TTC549 (cell line): ENCODE data around the gene SPINK4.

Experiments used
- FAIRE-seq: peaks from 2 replicates; lab custom pipeline; 2012; peaks lifted over from hg19 to GRCh38; lab: Jason Lieb, UNC

Gene SPINK4

GRCh38 chr9:33293782-33294181, 53.8 kb downstream of the SPINK4 start:
- no peak for FAIRE-seq

DNA sequence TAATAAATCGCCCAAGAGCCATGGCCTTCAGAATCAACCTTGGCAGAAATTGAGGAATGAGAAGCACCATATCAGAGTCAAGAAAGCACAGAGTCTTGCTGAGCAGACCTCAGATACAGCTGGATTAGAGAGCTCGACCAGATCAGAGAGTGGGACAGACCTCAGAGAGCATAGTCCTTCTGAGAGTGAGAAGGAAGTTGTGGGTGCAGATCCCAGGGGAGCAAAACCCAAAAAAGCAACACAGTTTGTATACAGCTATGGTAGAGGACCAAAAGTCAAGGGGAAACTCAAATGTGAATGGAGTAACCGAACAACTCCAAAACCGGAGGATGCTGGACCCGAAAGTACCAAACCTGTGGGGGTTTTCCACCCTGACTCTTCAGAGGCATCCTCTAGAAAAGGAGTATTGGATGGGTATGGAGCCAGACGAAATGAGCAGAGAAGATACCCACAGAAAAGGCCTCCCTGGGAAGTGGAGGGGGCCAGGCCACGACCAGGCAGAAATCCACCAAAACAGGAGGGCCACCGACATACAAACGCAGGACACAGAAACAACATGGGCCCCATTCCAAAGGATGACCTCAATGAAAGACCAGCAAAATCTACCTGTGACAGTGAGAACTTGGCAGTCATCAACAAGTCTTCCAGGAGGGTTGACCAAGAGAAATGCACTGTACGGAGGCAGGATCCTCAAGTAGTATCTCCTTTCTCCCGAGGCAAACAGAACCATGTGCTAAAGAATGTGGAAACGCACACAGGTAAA, 54.9 kb downstream of the SPINK4 start:
- no peak for FAIRE-seq

DNA sequence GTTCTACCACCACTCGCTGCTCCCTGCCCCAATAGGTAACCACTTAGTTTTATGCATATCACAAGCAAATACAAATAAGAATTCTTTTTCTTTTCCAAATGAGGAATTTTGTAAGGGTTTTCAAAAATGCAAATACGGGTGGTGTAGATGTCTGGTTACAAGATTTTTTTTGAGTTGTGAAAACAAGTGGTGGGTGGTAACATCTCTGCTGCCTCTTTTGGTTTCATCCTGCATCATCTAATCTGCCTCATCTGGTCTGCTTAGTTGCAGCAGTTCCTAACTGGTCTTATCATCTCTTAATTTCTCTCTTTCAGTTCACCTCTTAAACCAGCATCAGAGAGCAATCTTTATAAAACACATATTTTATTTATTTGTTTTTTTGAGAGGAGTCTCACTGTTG, 55.6 kb downstream of the SPINK4 start:
- no peak for FAIRE-seq

DNA sequence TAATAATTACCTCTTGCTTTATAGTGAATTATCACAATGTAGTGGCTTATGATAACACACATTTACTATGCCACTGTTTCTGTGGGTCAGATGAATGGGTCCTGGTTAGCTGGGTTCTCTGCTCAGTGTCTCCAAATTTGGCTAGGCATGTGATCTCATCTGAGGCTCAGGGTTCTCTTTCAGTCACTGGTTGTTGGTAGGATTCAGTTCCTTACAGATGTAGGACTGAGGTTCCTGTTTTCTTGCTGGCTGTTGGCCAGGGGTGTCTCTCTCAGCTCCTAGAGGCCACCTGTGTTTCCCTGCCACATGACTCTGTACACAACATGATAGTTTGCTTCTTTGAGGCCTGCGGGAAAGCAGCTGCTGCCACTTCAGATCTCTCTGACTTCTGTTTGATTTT, 57.5 kb downstream of the SPINK4 start:
- no peak for FAIRE-seq
